ENCODE measurements around the gene SLC34A1. TPM values are rescaled to one million over a fixed set of nuclear protein-coding genes. Genes with fewer than 3 reads are reported as not detected.

Gene SLC34A1
- total RNA-seq, 4 donors from 2014 or later = 0.12 TPM; not detected in 3

GRCh38 chr5:177371120-177372033 lies 12.9 kb upstream of the SLC34A1 start:
- H3K27ac ChIP-seq = peak overlapping the region in 3 of 4 donors; percentile 53 to 76 (median 64)
- 81% methylated on average over 5 of the region's 26 CpGs; no CpG with 5 or more reads in 1 of the 2 donors for WGBS, 2 donors (ENCODE audit: low coverage in 1 of 2)

GRCh38 chr5:177372034-177372896 lies 12.0 kb upstream of the SLC34A1 start:
- WGBS, 2 donors (ENCODE audit: low coverage in 1 of 2) = 20% methylated on average over 1 of the region's 12 CpGs; no CpG with 5 or more reads in 1 of the 2 donors
- Histone ChIP-seq H3K4me3 (no peak overlapping the region), H3K4me1 (peaks cover 0 to 49% (median 7%) of the 10 kb centered on the region in 3 donors), H3K27ac (no peak overlapping the region), H3K9me3 (no peaks in the 10 kb centered on the region), H3K36me3 (peaks cover 0 to 10% of the 10 kb centered on the region in 2 donors), H3K27me3 (peaks cover 7% of the 10 kb centered on the region)
- no peak for ATAC-seq
- TF ChIP-seq, protein P1, sequence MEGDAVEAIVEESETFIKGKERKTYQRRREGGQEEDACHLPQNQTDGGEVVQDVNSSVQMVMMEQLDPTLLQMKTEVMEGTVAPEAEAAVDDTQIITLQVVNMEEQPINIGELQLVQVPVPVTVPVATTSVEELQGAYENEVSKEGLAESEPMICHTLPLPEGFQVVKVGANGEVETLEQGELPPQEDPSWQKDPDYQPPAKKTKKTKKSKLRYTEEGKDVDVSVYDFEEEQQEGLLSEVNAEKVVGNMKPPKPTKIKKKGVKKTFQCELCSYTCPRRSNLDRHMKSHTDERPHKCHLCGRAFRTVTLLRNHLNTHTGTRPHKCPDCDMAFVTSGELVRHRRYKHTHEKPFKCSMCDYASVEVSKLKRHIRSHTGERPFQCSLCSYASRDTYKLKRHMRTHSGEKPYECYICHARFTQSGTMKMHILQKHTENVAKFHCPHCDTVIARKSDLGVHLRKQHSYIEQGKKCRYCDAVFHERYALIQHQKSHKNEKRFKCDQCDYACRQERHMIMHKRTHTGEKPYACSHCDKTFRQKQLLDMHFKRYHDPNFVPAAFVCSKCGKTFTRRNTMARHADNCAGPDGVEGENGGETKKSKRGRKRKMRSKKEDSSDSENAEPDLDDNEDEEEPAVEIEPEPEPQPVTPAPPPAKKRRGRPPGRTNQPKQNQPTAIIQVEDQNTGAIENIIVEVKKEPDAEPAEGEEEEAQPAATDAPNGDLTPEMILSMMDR (IDR thresholded peaks at IDR 0.05) = no peak
- TF ChIP-seq EP300 (IDR thresholded peaks at IDR 0.05) (no peak), POLR2A (IDR thresholded peaks at IDR 0.05) (no peak), POLR2AphosphoS5 (IDR thresholded peaks at IDR 0.05) (no peak)

More at GRCh38 chr5:177371120-177372033, 12.9 kb upstream of the SLC34A1 start:
- Histone ChIP-seq H3K4me3 (peak overlapping the region; percentile 34 to 49), H3K36me3 (peaks cover 0 to 10% of the 10 kb centered on the region in 2 donors), H3K4me1 (peaks cover 0 to 57% (median 11%) of the 10 kb centered on the region in 3 donors), H3K9me3 (no peaks in the 10 kb centered on the region), H3K27me3 (peaks cover 7% of the 10 kb centered on the region)
- TF ChIP-seq, protein P1 (IDR thresholded peaks at IDR 0.05) = no peak
- peak in 1 of 2 donors; percentile 8 for TF ChIP-seq POLR2A (IDR thresholded peaks at IDR 0.05)
- ATAC-seq = no peak

DNA sequence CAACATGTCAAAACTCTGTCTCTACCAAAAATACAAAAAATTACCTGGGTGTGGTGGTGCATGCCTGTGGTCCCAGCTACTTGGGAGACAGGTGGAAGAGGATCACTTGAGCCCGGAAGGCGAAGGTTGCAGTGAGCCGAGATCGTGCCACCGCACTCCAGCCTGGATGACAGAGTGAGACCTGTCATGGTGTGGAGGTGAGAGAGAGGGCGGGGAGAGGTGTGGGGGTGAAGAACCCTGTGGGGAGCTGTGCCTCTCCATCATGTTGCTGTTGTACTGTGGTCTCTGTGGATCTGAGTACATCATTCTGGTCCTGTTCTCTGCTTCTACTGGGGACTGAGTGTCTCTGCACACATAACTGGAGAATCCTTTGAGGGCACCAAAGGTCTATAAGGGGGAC lies 11.3 kb upstream of the SLC34A1 start:
- H3K27me3 ChIP-seq = peaks cover 7% of the 10 kb centered on the region
- peaks cover 0 to 10% of the 10 kb centered on the region in 2 donors for H3K36me3 ChIP-seq
- 90 to 100% methylated on average over 2 to 4 of the region's 6 CpGs for WGBS, 2 donors (ENCODE audit: low coverage in 1 of 2)
- TF ChIP-seq, protein P1 (IDR thresholded peaks at IDR 0.05) = no peak
- H3K9me3 ChIP-seq = no peaks in the 10 kb centered on the region
- no peak overlapping the region for H3K4me3 ChIP-seq
- ATAC-seq = no peak
- H3K27ac ChIP-seq = no peak overlapping the region
- H3K4me1 ChIP-seq = peaks cover 0 to 43% (median 3%) of the 10 kb centered on the region in 3 donors

GRCh38 chr5:177373806-177374205 lies 10.4 kb upstream of the SLC34A1 start:
- ATAC-seq = no peak
- peaks cover 0 to 10% of the 10 kb centered on the region in 2 donors for H3K36me3 ChIP-seq
- H3K27ac ChIP-seq = no peak overlapping the region
- no peaks in the 10 kb centered on the region for H3K9me3 ChIP-seq
- peaks cover 0 to 34% (median 0%) of the 10 kb centered on the region in 3 donors for H3K4me1 ChIP-seq
- peaks cover 7% of the 10 kb centered on the region for H3K27me3 ChIP-seq
- WGBS, 2 donors (ENCODE audit: low coverage in 1 of 2) = 39 to 69% methylated on average over 4 to 6 of the region's 6 CpGs
- TF ChIP-seq EP300 (IDR thresholded peaks at IDR 0.05) = no peak
- TF ChIP-seq, protein P1 (IDR thresholded peaks at IDR 0.05) = no peak
- no peak for TF ChIP-seq POLR2A (IDR thresholded peaks at IDR 0.05)
- TF ChIP-seq POLR2AphosphoS5 (IDR thresholded peaks at IDR 0.05) = no peak
- no peak overlapping the region for H3K4me3 ChIP-seq

All from gastroesophageal sphincter (tissue), 4 donors.